ENCODE results near the gene CACNA1H.

DNA sequence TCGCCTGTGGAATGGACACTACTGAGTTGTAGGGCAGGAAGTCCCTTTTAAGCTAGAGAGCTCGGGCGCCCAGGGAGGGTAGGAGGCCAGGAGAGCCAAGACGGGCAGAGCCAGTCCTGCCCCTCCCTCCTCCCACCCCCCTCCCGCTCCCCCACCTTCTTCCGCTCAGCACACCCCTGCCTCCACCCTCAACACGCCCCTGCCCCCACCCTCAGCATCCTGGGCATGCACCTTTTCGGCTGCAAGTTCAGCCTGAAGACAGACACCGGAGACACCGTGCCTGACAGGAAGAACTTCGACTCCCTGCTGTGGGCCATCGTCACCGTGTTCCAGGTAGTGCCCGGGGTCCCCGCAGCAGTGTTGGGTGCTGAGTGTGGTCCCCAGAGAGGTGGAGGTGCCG is 53.9 kb downstream of the CACNA1H start:
- TF ChIP-seq EZH2 (IDR thresholded peaks at IDR 0.05; ENCODE audit: insufficient read depth, poor library complexity, severe bottlenecking) (no peak), EZH2phosphoT487 (IDR thresholded peaks at IDR 0.05; ENCODE audit: insufficient read depth, low read depth) (no peak)

All from GM23248 (cell line).